Fibroblast of mammary gland (primary cell): ENCODE results near the gene RFX2.

Experiments used
- DNase-seq: peaks from one replicate; pipeline ENCODE4 v3.0.0-alpha.2; 2010; ENCODE audit warnings: low read depth
- H3K4me3 ChIP-seq: 2 replicates; pipeline ENCODE4 v1.5.1; 2011; ENCODE audit warnings: low read depth, mild to moderate bottlenecking, low read length, moderate library complexity; ENCODE audit not compliant: control insufficient read depth
- CTCF ChIP-seq: conservative IDR thresholded peaks from 2 replicates; pipeline ENCODE4 v1.5.1; 2011; ENCODE audit warnings: low read depth, low read length, inconsistent platforms; ENCODE audit not compliant: control insufficient read depth, insufficient read depth

The RFX2 gene

GRCh38 chr19:5993648-5994358 is 116.5 kb downstream of the RFX2 start:
- DNase-seq = no peak
- H3K4me3 ChIP-seq = no peak overlapping the region
- no peak for TF ChIP-seq CTCF

GRCh38 chr19:5993201-5993600 is 117.1 kb downstream of the RFX2 start:
- no peak overlapping the region for H3K4me3 ChIP-seq
- no peak for TF ChIP-seq CTCF

GRCh38 chr19:5992756-5993155 is 117.5 kb downstream of the RFX2 start:
- TF ChIP-seq CTCF = no peak
- H3K4me3 ChIP-seq = no peak overlapping the region
- DNase-seq = no peak

More at GRCh38 chr19:5993201-5993600, 117.1 kb downstream of the RFX2 start:
- DNase-seq = no peak

- no peak overlapping the region for H3K4me3 ChIP-seq
- TF ChIP-seq CTCF = no peak
- no peak for DNase-seq
Measured at GRCh38 chr19:5991244-5991838, 119.0 kb downstream of the RFX2 start.

GRCh38 chr19:5990289-5990797 is 120.0 kb downstream of the RFX2 start:
- H3K4me3 ChIP-seq = peak overlapping the region; percentile 35
- no peak for TF ChIP-seq CTCF
- DNase-seq = peak; percentile 38

GRCh38 chr19:5989388-5990074 is 120.8 kb downstream of the RFX2 start:
- no peak for TF ChIP-seq CTCF
- DNase-seq = no peak
- no peak overlapping the region for H3K4me3 ChIP-seq
